Kidney epithelial cell (primary cell): ENCODE results near the gene PLAAT2. TPM values are rescaled to one million over a fixed set of nuclear protein-coding genes. Genes with fewer than 3 reads are reported as not detected.

ENCODE experiments used
- DNase-seq: peaks from one replicate; pipeline ENCODE4 v3.0.0-alpha.2; 2010; ENCODE audit warnings: low read depth
- H3K27me3 ChIP-seq: 2 replicates; pipeline ENCODE4 v1.6.0; 2011; ENCODE audit warnings: low read length; ENCODE audit not compliant: control insufficient read depth, insufficient read depth
- H3K36me3 ChIP-seq: 2 replicates; pipeline ENCODE4 v1.5.1; 2011; ENCODE audit warnings: low read length; ENCODE audit not compliant: control insufficient read depth, insufficient read depth
- H3K4me3 ChIP-seq: 2 replicates; pipeline ENCODE4 v1.5.1; 2011; ENCODE audit warnings: low read depth, mild to moderate bottlenecking, control low read depth, low read length
- CTCF ChIP-seq: IDR thresholded peaks from 2 replicates; pipeline ENCODE4 v1.5.1; 2011; ENCODE audit warnings: mild to moderate bottlenecking, moderate library complexity, low read length, control low read depth, inconsistent platforms; ENCODE audit not compliant: insufficient read depth, poor library complexity, severe bottlenecking
- total RNA-seq: library from RNA; depleted of rRNA; stranded (reverse); fragments of >200 nt; gene quantifications from 2 replicates; pipeline ENCODE4 v1.2.3, GENCODE V29; 2015

PLAAT2 gene
- total RNA-seq, 1 donor from 2014 or later = not detected

GRCh38 chr11:63558459-63559157 lies 4.6 kb downstream of the PLAAT2 start:
- no peak for DNase-seq
- H3K27me3 ChIP-seq = no peaks in the 10 kb centered on the region
- H3K36me3 ChIP-seq = no peaks in the 10 kb centered on the region
- no peak for TF ChIP-seq CTCF
- H3K4me3 ChIP-seq = no peak overlapping the region

- DNase-seq = no peak
- no peaks in the 10 kb centered on the region for H3K27me3 ChIP-seq
- no peak for TF ChIP-seq CTCF
- no peak overlapping the region for H3K4me3 ChIP-seq
- no peaks in the 10 kb centered on the region for H3K36me3 ChIP-seq
Observed at GRCh38 chr11:63557570-63557969, 5.6 kb downstream of the PLAAT2 start.

GRCh38 chr11:63556404-63557013 lies 6.7 kb downstream of the PLAAT2 start:
- Histone ChIP-seq H3K27me3 (no peaks in the 10 kb centered on the region), H3K36me3 (no peaks in the 10 kb centered on the region), H3K4me3 (no peak overlapping the region)
- no peak for TF ChIP-seq CTCF
- DNase-seq = no peak

- Histone ChIP-seq H3K27me3 (no peaks in the 10 kb centered on the region), H3K4me3 (no peak overlapping the region), H3K36me3 (no peaks in the 10 kb centered on the region)
- DNase-seq = no peak
- no peak for TF ChIP-seq CTCF
Observed at GRCh38 chr11:63554877-63555223, 8.3 kb downstream of the PLAAT2 start.

GRCh38 chr11:63553759-63554158 lies 9.4 kb downstream of the PLAAT2 start:
- Histone ChIP-seq H3K36me3 (no peaks in the 10 kb centered on the region), H3K27me3 (no peaks in the 10 kb centered on the region), H3K4me3 (no peak overlapping the region)
- no peak for TF ChIP-seq CTCF
- no peak for DNase-seq

GRCh38 chr11:63552921-63553320 lies 10.3 kb downstream of the PLAAT2 start:
- no peak for TF ChIP-seq CTCF
- no peaks in the 10 kb centered on the region for H3K27me3 ChIP-seq
- H3K36me3 ChIP-seq = no peaks in the 10 kb centered on the region
- H3K4me3 ChIP-seq = no peak overlapping the region
- no peak for DNase-seq
